ENCODE data around the gene STXBP6.

- TF ChIP-seq POLR2A (IDR thresholded peaks at IDR 0.05; ENCODE audit: low read length) (no peak), GATA1 (IDR thresholded peaks at IDR 0.05; ENCODE audit: low read depth, low read length) (no peak)
Observed at GRCh38 chr14:24838945-24839616, 210.9 kb downstream of the STXBP6 start.

Measured in erythroblast (primary cell).